SK-MEL-5 (cell line): ENCODE results near the gene SIRT2. TPM values are rescaled to one million over a fixed set of nuclear protein-coding genes. Genes with fewer than 3 reads are reported as not detected.
"Not testable (repeated sequence)": the region's sequence is repeated elsewhere in the genome, so short reads cannot be mapped to it uniquely, and the experiment has no call there.

ENCODE experiments used
- DNase-seq: peaks from one replicate; pipeline ENCODE4 v3.0.0-alpha.2; 2016; ENCODE audit warnings: low read depth, low spot score
- in situ Hi-C: cut with HindIII; loops from 2 replicates; pipeline ENCODE4 v1.10.0; 2016; ENCODE audit warnings: low sequenced_read_pairs, high pct_unique_total_duplicates, low pct_unique_long_range_greater_than_20kb
- polyA plus RNA-seq, 2 experiments: library from polyadenylated mRNA; depleted of rRNA; stranded (reverse); fragments of >200 nt; gene quantifications; 2 replicates each; pipeline ENCODE4 v1.2.3, GENCODE V29; 2015
- total RNA-seq: library from RNA; depleted of rRNA; stranded (reverse); fragments of >200 nt; shearing (Covaris generic); gene quantifications from 2 replicates; pipeline ENCODE4 v1.2.3, GENCODE V29; 2014; rRNA removed

SIRT2 gene
- 37.9 and 39.5 TPM in 2 replicates for total RNA-seq
- polyA plus RNA-seq (2015; cell fraction: cytosol; rRNA removed) = 27.6 and 28.5 TPM in 2 replicates
- 43.2 and 70.3 TPM in 2 replicates for polyA plus RNA-seq (2015; cell fraction: nucleus; rRNA removed)

DNA sequence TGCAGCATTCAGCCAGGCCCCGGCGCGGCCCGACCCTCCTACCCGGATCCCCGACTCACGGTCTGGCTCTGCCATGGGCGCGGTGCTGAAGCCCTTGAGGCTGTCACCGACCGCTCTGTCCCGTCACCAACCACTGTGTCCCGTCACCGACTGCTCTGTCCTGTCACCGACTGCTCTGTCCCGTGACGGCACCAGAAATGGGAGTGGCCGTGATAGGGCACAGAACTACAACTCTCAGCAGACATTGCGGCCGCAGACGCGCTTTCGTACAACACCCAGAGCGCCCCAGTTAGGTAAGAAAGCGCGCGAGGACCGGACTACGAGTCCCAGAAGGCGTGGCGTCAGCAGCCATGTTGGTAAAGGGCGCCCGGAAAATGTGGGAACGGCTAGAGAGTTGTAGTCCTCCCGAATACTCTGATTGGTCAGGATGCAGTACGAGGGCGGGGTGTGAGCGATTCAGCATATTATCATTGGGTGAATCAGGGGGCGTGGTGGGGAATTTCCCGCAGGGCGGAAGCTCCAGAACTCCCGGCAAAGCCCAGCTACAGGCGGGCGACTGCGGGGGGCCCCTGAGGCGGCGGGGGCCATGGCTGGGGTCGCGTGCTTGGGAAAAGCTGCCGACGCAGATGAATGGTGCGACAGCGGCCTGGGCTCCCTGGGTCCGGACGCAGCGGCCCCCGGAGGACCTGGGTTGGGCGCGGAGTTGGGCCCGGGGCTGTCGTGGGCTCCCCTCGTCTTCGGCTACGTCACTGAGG lies at the start of gene SIRT2, which contains the start of gene NFKBIB:
SIRT2 (minus strand) TSS at position 172 of the 755 bp plus-strand sequence; CDS start at position 75, 97 bp downstream.
NFKBIB (plus strand) TSS at position 523 of the 755 bp plus-strand sequence; CDS start at position 587, 64 bp downstream.
- DNase-seq = peak; percentile 99
- in situ Hi-C loops = no loop called here

GRCh38 chr19:38946229-38947010 lies 47.0 kb upstream of the SIRT2 start:
- no peak for DNase-seq
- in situ Hi-C loops = no loop called here

DNA sequence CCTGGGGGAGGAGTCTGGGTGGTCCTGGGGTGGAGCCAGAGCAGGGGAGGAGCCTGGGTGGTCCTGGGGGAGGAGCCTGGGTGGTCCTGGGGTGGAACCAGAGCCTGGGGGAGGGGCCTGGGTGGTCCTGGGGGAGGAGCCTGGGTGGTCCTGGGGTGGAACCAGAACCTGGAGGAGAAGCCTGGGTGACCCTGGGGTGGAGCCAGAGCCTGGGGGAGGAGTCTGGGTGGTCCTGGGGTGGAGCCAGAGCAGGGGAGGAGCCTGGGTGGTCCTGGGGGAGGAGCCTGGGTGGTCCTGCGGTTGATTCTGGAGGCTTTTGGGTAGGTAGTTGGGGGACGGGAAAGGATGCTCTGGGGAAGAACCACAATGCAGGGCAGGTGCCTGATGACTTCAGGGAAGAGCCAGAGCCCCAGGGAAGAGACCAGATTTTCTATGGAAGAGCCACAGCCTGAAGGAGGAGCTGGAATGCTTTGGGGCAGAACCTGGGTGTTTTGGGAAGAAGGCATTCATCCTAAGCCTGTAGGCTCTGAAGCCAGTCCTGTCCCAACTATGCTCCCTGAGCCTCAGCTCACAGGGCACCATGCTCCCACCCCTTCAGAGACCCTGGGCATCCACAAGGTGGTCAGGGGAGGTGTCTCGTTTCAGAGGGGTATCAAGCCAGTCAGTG lies 46.3 kb upstream of the SIRT2 start:
- in situ Hi-C loops = no loop called here
- no peak for DNase-seq

DNA sequence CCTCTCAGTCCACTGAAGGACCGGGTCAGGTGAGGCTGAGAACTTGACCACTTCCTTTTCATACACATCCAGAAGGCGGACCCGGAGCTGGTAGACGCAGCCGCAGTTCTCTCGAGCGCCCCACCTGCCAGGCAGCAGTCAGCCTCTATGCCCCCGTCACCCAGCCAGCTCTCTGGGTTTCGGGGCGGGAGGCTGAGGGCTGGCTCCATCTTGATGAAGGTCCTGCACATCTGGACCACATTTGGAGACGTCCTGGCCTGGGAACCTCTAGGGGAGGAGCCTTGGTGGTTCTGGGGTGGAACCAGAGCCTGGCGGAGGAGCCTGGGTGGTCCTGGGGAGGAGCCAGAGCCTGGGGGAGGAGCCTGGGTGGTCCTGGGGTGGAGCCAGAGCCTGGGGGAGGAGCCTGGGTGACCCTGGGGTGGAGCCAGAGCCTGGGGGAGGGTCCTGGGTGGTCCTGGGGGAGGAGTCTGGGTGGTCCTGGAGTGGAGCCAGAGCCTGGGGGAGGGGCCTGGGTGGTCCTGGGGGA lies 45.6 kb upstream of the SIRT2 start:
- in situ Hi-C loops = no loop called here
- peak; percentile 28 for DNase-seq

GRCh38 chr19:38942471-38943181 lies 43.2 kb upstream of the SIRT2 start:
- in situ Hi-C loops = no loop called here
- no peak for DNase-seq

DNA sequence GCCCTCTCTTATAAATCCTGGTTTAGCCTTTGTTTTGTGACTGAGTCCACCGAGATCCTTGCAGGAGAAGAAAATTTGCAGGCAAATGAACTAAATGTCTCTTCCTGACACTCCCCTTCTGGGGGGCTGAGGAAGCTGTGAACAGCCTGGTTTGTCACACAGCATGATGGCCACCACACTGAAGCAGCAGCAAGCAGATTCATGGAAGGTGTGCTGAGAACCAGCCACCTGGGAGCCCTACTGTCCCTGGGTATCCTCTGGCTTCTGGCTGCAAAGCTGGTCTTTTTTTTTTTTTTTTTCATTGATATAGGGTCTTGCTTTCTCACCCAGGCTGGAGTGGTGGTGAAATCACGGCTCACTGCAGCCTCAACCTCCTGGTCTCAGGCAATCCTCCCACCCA lies 42.6 kb upstream of the SIRT2 start:
- DNase-seq = no peak
- in situ Hi-C loops = no loop called here

DNA sequence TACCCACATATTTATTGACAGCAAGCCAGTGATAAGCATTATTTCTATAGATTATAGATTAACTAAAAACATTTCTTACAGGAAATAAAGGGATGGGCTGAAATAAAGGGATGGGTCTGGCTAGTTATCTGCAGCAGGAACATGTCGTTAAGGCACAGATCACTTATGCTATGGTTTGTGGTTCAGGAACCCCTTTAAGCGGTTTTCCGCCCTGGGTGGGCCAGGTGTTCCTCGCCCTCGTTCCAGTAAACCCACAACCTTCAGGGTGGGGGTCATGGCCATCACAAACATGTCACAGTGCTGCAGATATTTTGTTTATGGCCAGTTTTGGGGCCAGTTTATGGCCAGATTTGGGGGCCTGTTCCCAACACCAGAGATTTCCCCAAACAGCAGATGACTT lies 42.0 kb upstream of the SIRT2 start:
- in situ Hi-C loops, DNase-seq: not testable (repeated sequence)

- DNase-seq = no peak
- in situ Hi-C loops = no loop called here
Measured at GRCh38 chr19:38939957-38940356, 40.5 kb upstream of the SIRT2 start.

- DNase-seq = no peak
- in situ Hi-C loops = no loop called here
Measured at GRCh38 chr19:38933544-38933943, 34.1 kb upstream of the SIRT2 start.

GRCh38 chr19:38932425-38933179 lies 33.2 kb upstream of the SIRT2 start:
- in situ Hi-C loops = no loop called here
- peak; percentile 62 for DNase-seq

GRCh38 chr19:38931521-38931793 lies 32.0 kb upstream of the SIRT2 start:
- DNase-seq = no peak
- in situ Hi-C loops = no loop called here

GRCh38 chr19:38930776-38931520 lies 31.5 kb upstream of the SIRT2 start, which contains the start of gene MRPS12:
Gene MRPS12, plus strand, starts transcription at chr19:38930944. Its CDS starts 351 bp downstream, at chr19:38931295.
- in situ Hi-C loops = no loop called here
- peak; percentile 99 for DNase-seq

GRCh38 chr19:38929929-38930775 lies 30.7 kb upstream of the SIRT2 start, which contains the start of gene SARS2:
Gene SARS2, minus strand, starts transcription at chr19:38930763. Its CDS starts 27 bp downstream, at chr19:38930736.
- in situ Hi-C loops = no loop called here
- DNase-seq = peak; percentile 91

DNA sequence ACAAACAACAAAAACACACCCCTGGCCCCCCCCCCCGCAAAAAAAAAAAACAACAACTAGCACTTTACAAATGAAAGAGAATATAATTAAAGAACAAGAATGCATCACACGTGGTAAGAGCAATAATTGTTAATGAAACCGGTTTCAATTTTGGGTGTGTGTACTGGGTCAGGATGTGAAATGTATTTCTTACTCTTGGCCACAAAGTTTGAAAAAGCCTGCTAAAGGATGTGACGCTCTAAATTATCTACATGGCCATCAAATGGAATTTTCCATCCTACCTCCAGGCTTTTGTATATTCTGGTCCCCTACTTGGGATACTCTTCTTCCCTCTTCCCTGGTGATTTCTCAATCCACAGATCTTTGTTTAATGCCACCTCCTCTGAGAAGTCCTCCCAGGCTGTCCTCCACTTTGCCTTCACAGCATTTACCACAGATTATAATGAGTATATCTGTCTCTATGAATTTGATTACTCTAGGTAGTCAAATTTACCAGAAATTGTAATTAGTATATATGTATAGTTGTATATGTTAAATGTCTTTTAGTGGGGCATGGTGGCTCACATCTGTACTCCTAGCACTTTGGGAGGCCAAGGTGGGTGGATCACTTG lies 29.1 kb upstream of the SIRT2 start:
- in situ Hi-C loops = no loop called here
- no peak for DNase-seq

- no peak for DNase-seq
- in situ Hi-C loops = no loop called here
Measured at GRCh38 chr19:38924388-38924787, 25.0 kb upstream of the SIRT2 start.
